Astrocyte (in vitro differentiated cells and primary cell): ENCODE results near the gene RAB11FIP3. TPM values are rescaled to one million over a fixed set of nuclear protein-coding genes. Genes with fewer than 3 reads are reported as not detected.

Experiments
- DNase-seq: peaks from one replicate; pipeline ENCODE4 v3.0.0-alpha.2; 2010; ENCODE audit warnings: low read depth
- FAIRE-seq: peaks from 2 replicates; lab custom pipeline; 2011; peaks lifted over from hg19 to GRCh38; lab: Jason Lieb, UNC
- H2AFZ ChIP-seq: 2 replicates; pipeline ENCODE4 v1.6.0; 2012; ENCODE audit warnings: low read depth, low read length, inconsistent platforms
- H3K27ac ChIP-seq: 2 replicates; pipeline ENCODE4 v1.5.1; 2011; ENCODE audit warnings: low read depth, low read length, inconsistent platforms
- H3K27me3 ChIP-seq: 2 replicates; pipeline ENCODE4 v1.6.0; 2011; ENCODE audit warnings: low read length, inconsistent platforms; ENCODE audit not compliant: insufficient read depth
- H3K36me3 ChIP-seq: 2 replicates; pipeline ENCODE4 v1.5.1; 2011; ENCODE audit warnings: low read length, inconsistent platforms; ENCODE audit not compliant: insufficient read depth
- H3K4me1 ChIP-seq: 2 replicates; pipeline ENCODE4 v1.5.1; 2011; ENCODE audit warnings: low read length, inconsistent platforms; ENCODE audit not compliant: insufficient read depth
- H3K4me2 ChIP-seq: 2 replicates; pipeline ENCODE4 v1.6.0; 2012; ENCODE audit warnings: low read length, inconsistent platforms
- H3K4me3 ChIP-seq: 2 replicates; pipeline ENCODE4 v1.5.1; 2011; ENCODE audit warnings: low read depth, mild to moderate bottlenecking, low read length, inconsistent platforms; ENCODE audit not compliant: insufficient read depth
- H3K79me2 ChIP-seq: 2 replicates; pipeline ENCODE4 v1.6.0; 2012; ENCODE audit warnings: mild to moderate bottlenecking, low read length, inconsistent platforms; ENCODE audit not compliant: insufficient read depth
- H3K9ac ChIP-seq: 2 replicates; pipeline ENCODE4 v1.6.0; 2012; ENCODE audit warnings: mild to moderate bottlenecking, low read length, inconsistent platforms
- H3K9me3 ChIP-seq: 2 replicates; pipeline ENCODE4 v1.5.1; 2012; ENCODE audit warnings: low read depth, mild to moderate bottlenecking, low read length, inconsistent platforms; ENCODE audit not compliant: insufficient read depth
- H4K20me1 ChIP-seq: 2 replicates; pipeline ENCODE4 v1.6.0; 2012; ENCODE audit warnings: low read length, inconsistent platforms; ENCODE audit not compliant: insufficient read depth
- H3K27ac Mint-ChIP-seq: one replicate; pipeline ENCODE4 v1.8.0; 2021; ENCODE audit warnings: mild to moderate bottlenecking, mixed read lengths; ENCODE audit not compliant: unreplicated experiment
- H3K27me3 Mint-ChIP-seq: one replicate; pipeline ENCODE4 v1.8.0; 2021; ENCODE audit warnings: low read depth, mixed read lengths; ENCODE audit not compliant: unreplicated experiment
- H3K36me3 Mint-ChIP-seq: one replicate; pipeline ENCODE4 v1.8.0; 2021; ENCODE audit warnings: low read depth, mixed read lengths; ENCODE audit not compliant: unreplicated experiment
- H3K4me1 Mint-ChIP-seq: one replicate; pipeline ENCODE4 v1.8.0; 2021; ENCODE audit warnings: low read depth, mixed read lengths; ENCODE audit not compliant: unreplicated experiment
- H3K4me3 Mint-ChIP-seq: one replicate; pipeline ENCODE4 v1.8.0; 2021; ENCODE audit warnings: mild to moderate bottlenecking, moderate library complexity, mixed read lengths; ENCODE audit not compliant: unreplicated experiment
- H3K9me3 Mint-ChIP-seq: one replicate; pipeline ENCODE4 v1.8.0; 2021; ENCODE audit warnings: mild to moderate bottlenecking, mixed read lengths; ENCODE audit not compliant: unreplicated experiment
- EZH2 ChIP-seq: IDR thresholded peaks from 2 replicates; pipeline ENCODE4 v1.6.1; 2012; ENCODE audit warnings: mild to moderate bottlenecking, low read length, inconsistent platforms; ENCODE audit not compliant: insufficient read depth
- total RNA-seq: library from RNA; stranded (reverse); gene quantifications from 2 replicates; pipeline ENCODE4 v1.2.1, GENCODE V29; 2021
- TF ChIP-seq, protein P1 (sequence below): IDR thresholded peaks from 2 replicates; pipeline ENCODE4 v1.5.1; 2011; ENCODE audit warnings: low read depth, mild to moderate bottlenecking, inconsistent platforms, low read length, moderate library complexity; ENCODE audit not compliant: insufficient read depth

Gene RAB11FIP3
- total RNA-seq, 1 donor from 2014 or later: 21.2 TPM

- no peak overlapping the region for H2AFZ ChIP-seq
- no peaks in the 10 kb centered on the region for H3K36me3 ChIP-seq
- no peak for FAIRE-seq
- H3K4me3 Mint-ChIP-seq: no peak overlapping the region
- H3K79me2 ChIP-seq: no peaks in the 10 kb centered on the region
- H3K36me3 Mint-ChIP-seq: peaks cover 7% of the 10 kb centered on the region
- H3K9ac ChIP-seq: no peak overlapping the region
- H3K4me1 ChIP-seq: no peaks in the 10 kb centered on the region
- H3K9me3 ChIP-seq: no peaks in the 10 kb centered on the region
- no peak overlapping the region for H3K27ac Mint-ChIP-seq
- TF ChIP-seq EZH2: no peak
- TF ChIP-seq, protein P1, sequence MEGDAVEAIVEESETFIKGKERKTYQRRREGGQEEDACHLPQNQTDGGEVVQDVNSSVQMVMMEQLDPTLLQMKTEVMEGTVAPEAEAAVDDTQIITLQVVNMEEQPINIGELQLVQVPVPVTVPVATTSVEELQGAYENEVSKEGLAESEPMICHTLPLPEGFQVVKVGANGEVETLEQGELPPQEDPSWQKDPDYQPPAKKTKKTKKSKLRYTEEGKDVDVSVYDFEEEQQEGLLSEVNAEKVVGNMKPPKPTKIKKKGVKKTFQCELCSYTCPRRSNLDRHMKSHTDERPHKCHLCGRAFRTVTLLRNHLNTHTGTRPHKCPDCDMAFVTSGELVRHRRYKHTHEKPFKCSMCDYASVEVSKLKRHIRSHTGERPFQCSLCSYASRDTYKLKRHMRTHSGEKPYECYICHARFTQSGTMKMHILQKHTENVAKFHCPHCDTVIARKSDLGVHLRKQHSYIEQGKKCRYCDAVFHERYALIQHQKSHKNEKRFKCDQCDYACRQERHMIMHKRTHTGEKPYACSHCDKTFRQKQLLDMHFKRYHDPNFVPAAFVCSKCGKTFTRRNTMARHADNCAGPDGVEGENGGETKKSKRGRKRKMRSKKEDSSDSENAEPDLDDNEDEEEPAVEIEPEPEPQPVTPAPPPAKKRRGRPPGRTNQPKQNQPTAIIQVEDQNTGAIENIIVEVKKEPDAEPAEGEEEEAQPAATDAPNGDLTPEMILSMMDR: no peak
- H3K27ac ChIP-seq: no peak overlapping the region
- no peaks in the 10 kb centered on the region for H3K27me3 ChIP-seq
- H3K9me3 Mint-ChIP-seq: peaks cover 2% of the 10 kb centered on the region
- H4K20me1 ChIP-seq: peaks cover 6% of the 10 kb centered on the region
- no peak overlapping the region for H3K4me2 ChIP-seq
- H3K27me3 Mint-ChIP-seq: no peaks in the 10 kb centered on the region
- no peak overlapping the region for H3K4me3 ChIP-seq
- H3K4me1 Mint-ChIP-seq: no peaks in the 10 kb centered on the region
- DNase-seq: no peak
Measured at GRCh38 chr16:508884-509736, 83.7 kb downstream of the RAB11FIP3 start.

GRCh38 chr16:510066-510825, 84.8 kb downstream of the RAB11FIP3 start:
- H3K27me3 ChIP-seq: no peaks in the 10 kb centered on the region
- no peak overlapping the region for H3K9ac ChIP-seq
- no peaks in the 10 kb centered on the region for H3K36me3 ChIP-seq
- H3K27ac ChIP-seq: no peak overlapping the region
- no peak overlapping the region for H3K4me3 ChIP-seq
- TF ChIP-seq, protein P1: no peak
- TF ChIP-seq EZH2: no peak
- no peak overlapping the region for H3K4me2 ChIP-seq
- Mint-ChIP-seq H3K27me3 (no peaks in the 10 kb centered on the region), H3K36me3 (peaks cover 11% of the 10 kb centered on the region), H3K4me1 (no peaks in the 10 kb centered on the region), H3K9me3 (peaks cover 2% of the 10 kb centered on the region), H3K4me3 (no peak overlapping the region), H3K27ac (no peak overlapping the region)
- no peaks in the 10 kb centered on the region for H3K9me3 ChIP-seq
- FAIRE-seq (no peak), DNase-seq (no peak)
- peaks cover 6% of the 10 kb centered on the region for H4K20me1 ChIP-seq
- no peaks in the 10 kb centered on the region for H3K4me1 ChIP-seq
- H3K79me2 ChIP-seq: no peaks in the 10 kb centered on the region
- H2AFZ ChIP-seq: no peak overlapping the region
